Activated gamma-delta T cell treated with anti-CD3 and anti-CD28 coated beads, Interleukin-2, amount 50 U/mL, for 16 hours (primary cell): ENCODE data around the gene BGLAP.
A peak's percentile ranks its signal among the peaks of the same experiment; 100 is the strongest.

Experiments used
- DNase-seq: peaks from one replicate; pipeline ENCODE4 v3.0.0-alpha.2; 2020; ENCODE audit warnings: low read depth

The BGLAP gene

DNA sequence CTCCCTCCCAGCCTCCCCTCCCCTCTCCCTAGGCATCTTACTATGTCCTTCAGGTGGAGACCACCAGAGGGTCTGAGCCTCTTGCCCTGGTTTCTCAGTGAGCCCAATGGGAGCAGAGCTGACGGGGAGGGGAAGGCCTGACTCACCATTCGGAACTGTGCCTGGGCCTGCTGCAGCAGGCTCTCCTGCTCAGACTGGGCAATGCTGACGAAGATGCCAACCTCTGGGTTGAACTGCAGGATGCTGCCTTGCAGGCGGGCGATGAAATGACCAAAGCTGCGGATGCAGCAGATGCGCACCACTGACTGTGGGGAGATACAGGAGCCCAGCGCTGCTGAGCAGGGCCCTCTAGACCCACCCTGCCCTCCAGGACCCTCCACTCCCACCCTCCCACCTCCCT, 16.9 kb downstream of the BGLAP start:
- DNase-seq: no peak

GRCh38 chr1:156259805-156260204, 17.8 kb downstream of the BGLAP start:
- no peak for DNase-seq

DNA sequence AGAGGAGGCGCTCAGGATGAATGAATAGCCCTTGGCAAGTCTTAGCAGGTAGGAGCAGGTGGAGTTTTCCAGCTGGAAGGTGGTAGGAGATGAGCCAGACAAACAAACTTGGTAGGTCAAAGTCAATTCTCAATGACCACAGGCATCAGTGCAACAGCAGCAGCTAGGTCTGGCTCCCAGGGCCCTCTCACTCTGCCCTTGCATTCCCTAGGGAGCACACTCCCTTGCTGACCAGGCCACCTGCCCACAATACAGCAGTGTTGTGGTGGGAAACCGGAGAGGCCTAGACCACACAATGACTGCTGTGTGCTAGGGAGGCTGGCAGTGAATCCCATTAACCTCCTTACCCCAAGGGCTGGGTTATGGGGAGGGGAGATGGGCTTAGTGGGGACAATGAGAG, 18.9 kb downstream of the BGLAP start:
- DNase-seq: no peak

GRCh38 chr1:156262461-156263287, 20.7 kb downstream of the BGLAP start:
- no peak for DNase-seq

GRCh38 chr1:156263288-156263655, 21.3 kb downstream of the BGLAP start:
- no peak for DNase-seq

- DNase-seq: no peak
Measured at GRCh38 chr1:156266051-156266450, 24.1 kb downstream of the BGLAP start.

GRCh38 chr1:156268336-156268735, 26.4 kb downstream of the BGLAP start:
- DNase-seq: no peak

GRCh38 chr1:156270314-156270713, 28.3 kb downstream of the BGLAP start:
- no peak for DNase-seq

DNA sequence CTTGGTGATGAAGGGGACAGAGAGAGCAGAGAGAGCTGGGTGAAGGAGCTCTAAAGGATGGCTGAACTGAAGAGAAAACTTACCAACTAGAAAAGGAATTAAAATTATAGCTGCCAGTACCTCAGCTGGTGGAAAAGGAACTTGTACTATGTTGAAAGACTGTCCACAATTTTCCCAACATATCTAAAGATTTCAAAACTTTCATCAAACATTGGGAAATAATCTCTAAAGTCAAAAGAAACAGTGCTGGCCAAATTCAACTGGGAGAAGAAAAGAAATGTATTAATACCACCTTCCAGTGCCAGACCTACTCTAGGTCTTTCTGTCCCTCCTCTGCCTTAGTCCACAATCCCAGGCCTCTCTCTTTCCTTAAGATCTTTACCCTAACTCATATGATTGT, 34.5 kb downstream of the BGLAP start:
- DNase-seq: no peak

DNA sequence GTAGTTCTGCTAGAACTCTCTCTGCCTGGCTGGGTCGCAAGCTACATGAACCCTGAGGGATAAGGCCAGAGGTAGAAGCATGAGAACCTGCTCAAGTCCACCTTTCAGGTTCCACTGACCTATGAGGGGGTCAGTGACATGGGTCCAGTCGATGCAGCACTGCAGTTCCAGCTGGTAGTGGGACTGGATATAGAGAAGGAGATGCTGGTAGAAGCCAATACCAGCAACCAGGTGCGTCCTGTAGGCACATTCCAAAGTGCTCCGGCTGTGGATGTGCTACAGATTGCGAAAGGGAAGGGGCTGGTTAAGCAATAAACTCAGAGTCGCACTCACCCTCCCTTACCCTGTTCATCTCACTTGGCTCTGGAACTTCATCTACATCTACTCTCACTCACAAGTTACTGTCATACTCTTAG, 35.0 kb downstream of the BGLAP start:
- no peak for DNase-seq

DNA sequence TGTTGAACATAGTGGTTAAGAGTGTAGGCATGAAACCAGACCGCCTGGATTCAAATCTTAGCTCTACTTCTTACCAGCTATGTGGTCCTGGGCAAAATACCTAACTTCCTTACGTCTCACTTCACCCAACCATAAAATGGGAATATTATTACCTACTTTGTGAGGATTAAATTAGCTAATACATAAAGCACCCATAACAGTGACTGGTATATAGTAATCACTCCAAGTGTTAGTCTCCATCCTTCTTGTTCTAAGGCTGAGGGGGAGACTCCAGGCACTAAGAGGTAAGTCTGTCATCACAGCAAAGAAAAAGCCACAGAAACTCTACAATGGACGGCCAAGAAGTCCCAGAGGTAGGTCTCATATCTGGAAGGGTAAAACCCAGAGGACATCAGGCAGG, 37.9 kb downstream of the BGLAP start:
- no peak for DNase-seq

GRCh38 chr1:156281281-156281680, 39.3 kb downstream of the BGLAP start:
- peak; percentile 17 for DNase-seq

GRCh38 chr1:156281693-156282478, 39.9 kb downstream of the BGLAP start:
- DNase-seq: no peak

DNA sequence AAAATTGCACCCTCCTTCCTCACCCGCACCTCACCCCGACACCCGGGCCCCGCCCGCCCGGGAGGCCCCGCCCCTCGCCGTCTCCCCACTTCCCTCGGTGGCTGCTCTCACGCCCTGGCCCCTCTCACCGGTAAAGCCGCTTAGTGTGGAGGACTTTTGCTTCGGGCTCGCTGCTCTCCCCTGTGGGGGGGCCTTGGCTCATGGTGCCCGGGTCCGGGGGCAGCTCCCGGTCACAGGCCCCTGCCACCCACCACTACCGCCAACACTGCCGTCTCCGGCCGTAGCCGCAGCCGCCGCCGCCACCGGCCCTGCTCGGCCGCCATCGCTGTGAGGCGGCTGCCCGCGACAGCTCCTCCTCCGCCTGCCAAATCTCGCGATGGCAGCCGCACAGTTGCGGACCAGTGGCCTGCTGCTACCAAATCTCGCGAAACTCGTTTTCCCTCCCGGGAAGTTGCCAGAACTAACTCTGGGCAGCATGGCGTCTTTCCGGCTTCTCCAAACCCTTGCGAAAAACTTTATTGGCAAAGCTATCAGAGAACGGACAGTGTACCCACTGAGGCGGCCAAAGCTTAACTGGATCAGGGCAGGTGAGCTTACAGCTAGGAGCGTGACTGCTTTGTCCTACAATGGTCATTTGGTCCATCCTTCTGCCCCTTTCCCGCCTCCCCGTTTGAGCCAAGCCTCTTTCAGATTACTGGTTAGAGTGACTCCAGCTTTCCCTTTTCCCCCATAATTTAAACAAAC, 40.7 kb downstream of the BGLAP start, which contains the start of gene SMG5:
Gene SMG5 (minus strand): TSS at position 347 of the 744 bp plus-strand sequence. CDS start 145 bp downstream, at position 202.
- DNase-seq: peak; percentile 90

- DNase-seq: no peak
Measured at GRCh38 chr1:156283521-156283920, 41.5 kb downstream of the BGLAP start.

GRCh38 chr1:156284112-156284511, 42.1 kb downstream of the BGLAP start, which contains the start of gene TMEM79:
TMEM79 (plus strand) TSS chr1:156284325; CDS start chr1:156285227, 902 bp downstream.
- DNase-seq: no peak

DNA sequence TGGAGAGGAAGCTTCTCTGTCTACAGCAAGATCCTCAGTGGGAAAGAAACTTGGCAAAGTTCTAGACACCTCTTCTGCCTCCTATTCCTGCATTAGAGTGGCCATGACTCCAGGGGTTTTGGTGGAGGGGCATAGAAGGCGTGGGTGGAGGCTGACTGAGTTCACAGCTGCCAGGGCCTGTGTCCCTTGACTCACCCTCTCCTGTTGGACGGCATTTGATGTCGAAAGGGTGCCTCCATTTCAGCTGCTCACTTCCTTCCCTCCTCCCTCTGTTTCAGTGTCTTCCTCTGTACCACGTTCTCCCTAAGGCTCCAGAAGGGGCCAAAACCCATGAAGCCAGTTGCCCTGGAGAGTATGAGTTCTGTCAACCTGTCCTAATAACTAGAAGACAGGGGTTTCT, 42.8 kb downstream of the BGLAP start:
- no peak for DNase-seq

GRCh38 chr1:156285437-156285836, 43.5 kb downstream of the BGLAP start:
- no peak for DNase-seq

GRCh38 chr1:156286061-156286460, 44.1 kb downstream of the BGLAP start:
- no peak for DNase-seq

GRCh38 chr1:156289857-156290256, 47.9 kb downstream of the BGLAP start:
- DNase-seq: no peak

DNA sequence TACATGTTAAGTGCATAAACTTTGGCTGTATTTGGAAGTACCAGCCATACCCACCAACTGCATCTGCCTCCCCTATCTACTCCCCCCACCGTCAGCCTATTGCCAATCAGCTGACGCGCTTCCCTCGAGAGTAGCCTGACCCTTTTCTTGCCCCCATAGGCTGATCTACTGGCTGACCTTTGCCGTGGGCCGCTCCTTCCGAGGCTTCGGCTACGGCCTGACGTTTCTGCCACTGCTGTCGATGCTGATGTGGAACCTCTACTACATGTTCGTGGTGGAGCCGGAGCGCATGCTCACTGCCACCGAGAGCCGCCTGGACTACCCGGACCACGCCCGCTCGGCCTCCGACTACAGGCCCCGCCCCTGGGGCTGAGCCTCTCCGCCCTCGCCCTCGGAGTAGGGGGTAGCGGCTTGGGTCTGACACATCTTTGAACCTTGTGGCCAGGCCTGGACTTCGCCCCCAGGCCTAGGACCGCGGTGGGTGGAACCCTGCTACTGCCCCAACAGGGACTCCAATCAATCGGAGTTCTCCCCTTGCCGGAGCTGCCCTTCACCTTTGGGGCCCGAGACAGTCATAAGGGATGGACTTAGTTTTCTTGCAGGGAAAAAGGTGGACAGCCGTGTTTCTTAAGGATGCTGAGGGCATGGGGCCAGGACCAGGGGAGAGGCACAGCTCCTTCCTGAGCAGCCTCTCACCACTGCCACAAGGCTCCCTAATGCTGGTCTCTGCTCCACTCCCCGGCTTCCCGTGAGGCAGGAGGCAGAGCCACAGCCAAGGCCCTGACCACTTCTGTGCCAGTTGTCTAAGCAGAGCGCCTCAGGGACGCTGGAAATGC, 49.5 kb downstream of the BGLAP start:
- DNase-seq: no peak
